Measurements from ENCODE around the gene SLC10A6. TPM values are rescaled to one million over a fixed set of nuclear protein-coding genes. Genes with fewer than 3 reads are reported as not detected.

SLC10A6 gene
- total and polyA plus RNA-seq, 10 of the 15 experiments (the other 5 are each of a cell fraction or from before 2014, with no cell fraction given): 0.05 TPM; not detected in 9

- TF ChIP-seq, protein P1, sequence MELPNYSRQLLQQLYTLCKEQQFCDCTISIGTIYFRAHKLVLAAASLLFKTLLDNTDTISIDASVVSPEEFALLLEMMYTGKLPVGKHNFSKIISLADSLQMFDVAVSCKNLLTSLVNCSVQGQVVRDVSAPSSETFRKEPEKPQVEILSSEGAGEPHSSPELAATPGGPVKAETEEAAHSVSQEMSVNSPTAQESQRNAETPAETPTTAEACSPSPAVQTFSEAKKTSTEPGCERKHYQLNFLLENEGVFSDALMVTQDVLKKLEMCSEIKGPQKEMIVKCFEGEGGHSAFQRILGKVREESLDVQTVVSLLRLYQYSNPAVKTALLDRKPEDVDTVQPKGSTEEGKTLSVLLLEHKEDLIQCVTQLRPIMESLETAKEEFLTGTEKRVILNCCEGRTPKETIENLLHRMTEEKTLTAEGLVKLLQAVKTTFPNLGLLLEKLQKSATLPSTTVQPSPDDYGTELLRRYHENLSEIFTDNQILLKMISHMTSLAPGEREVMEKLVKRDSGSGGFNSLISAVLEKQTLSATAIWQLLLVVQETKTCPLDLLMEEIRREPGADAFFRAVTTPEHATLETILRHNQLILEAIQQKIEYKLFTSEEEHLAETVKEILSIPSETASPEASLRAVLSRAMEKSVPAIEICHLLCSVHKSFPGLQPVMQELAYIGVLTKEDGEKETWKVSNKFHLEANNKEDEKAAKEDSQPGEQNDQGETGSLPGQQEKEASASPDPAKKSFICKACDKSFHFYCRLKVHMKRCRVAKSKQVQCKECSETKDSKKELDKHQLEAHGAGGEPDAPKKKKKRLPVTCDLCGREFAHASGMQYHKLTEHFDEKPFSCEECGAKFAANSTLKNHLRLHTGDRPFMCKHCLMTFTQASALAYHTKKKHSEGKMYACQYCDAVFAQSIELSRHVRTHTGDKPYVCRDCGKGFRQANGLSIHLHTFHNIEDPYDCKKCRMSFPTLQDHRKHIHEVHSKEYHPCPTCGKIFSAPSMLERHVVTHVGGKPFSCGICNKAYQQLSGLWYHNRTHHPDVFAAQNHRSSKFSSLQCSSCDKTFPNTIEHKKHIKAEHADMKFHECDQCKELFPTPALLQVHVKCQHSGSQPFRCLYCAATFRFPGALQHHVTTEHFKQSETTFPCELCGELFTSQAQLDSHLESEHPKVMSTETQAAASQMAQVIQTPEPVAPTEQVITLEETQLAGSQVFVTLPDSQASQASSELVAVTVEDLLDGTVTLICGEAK (IDR thresholded peaks at IDR 0.05; ENCODE audit: borderline replicate concordance): no peak
- TF ChIP-seq TCF7 (IDR thresholded peaks at IDR 0.05; ENCODE audit: borderline replicate concordance) (no peak), NR2C2 (IDR thresholded peaks at IDR 0.05; ENCODE audit: borderline replicate concordance, control insufficient read depth, insufficient read length, low read depth) (no peak)
Observed at GRCh38 chr4:86822136-86822535, 27.0 kb downstream of the SLC10A6 start (continued).

GRCh38 chr4:86821151-86821550, 28.0 kb downstream of the SLC10A6 start:
- intact Hi-C loops (cut with micrococcal nuclease; ENCODE audit: unreplicated experiment) (no loop called here), in situ Hi-C loops (cut with MboI) (no loop called here)
- no peak overlapping the region for H3K4me2 ChIP-seq (ENCODE audit: control insufficient read depth, insufficient read depth)
- H3K4me3 ChIP-seq: no peak overlapping the region
- ChIA-PET CTCF (interaction anchor here (7.8 kb wide), 1 partner anchor 323 kb away, joined by 71 read pairs; no protein-coding TSS in a partner anchor), SMC1A (ENCODE audit: uncharacterized antibody, unreplicated experiment) (interaction anchor here (8.1 kb wide), 1 partner anchor 324 kb away, joined by 59 read pairs; no protein-coding TSS in a partner anchor), POLR2A (no interaction called here), RAD21 (ENCODE audit: unreplicated experiment) (interaction anchor here (1.1 kb wide), 1 partner anchor 323 kb away, joined by 3 read pairs; no protein-coding TSS in a partner anchor)
- H3K9me3 ChIP-seq (replicated peaks; ENCODE audit: control insufficient read depth, insufficient read depth, low read length): no peaks in the 10 kb centered on the region
- FAIRE-seq: no peak
- no peaks in the 10 kb centered on the region for H3K79me2 ChIP-seq (ENCODE audit: control insufficient read depth, insufficient read depth, low read length)
- H3K9ac ChIP-seq (ENCODE audit: control insufficient read depth, insufficient read depth, low read length): no peak overlapping the region
- no peaks in the 10 kb centered on the region for H3K36me3 ChIP-seq (ENCODE audit: control insufficient read depth in 2 of 2, insufficient read depth in 2 of 2, low read length in 1 of 2)
- no peaks in the 10 kb centered on the region for H3K27me3 ChIP-seq (replicated peaks in 1 of 2; ENCODE audit: control insufficient read depth in 2 of 2, insufficient read depth in 2 of 2, low read length in 1 of 2)
- H2AFZ ChIP-seq (ENCODE audit: control insufficient read depth, low read depth, low read length): no peak overlapping the region
- 0% methylated on average over 1 of the region's 1 CpG for WGBS (ENCODE audit: insufficient coverage, insufficient replicate concordance, low lambda C conversion rate, missing lambda C conversion rate)
- H3K4me1 ChIP-seq (ENCODE audit: control insufficient read depth, insufficient read depth, low read length): no peaks in the 10 kb centered on the region
- DNase-seq (ENCODE audit: low read depth, low spot score): no peak
- ATAC-seq: no peak
- no peak overlapping the region for H3K27ac ChIP-seq (ENCODE audit: control insufficient read depth, insufficient read depth)
- H4K20me1 ChIP-seq (ENCODE audit: control insufficient read depth, insufficient read depth): no peaks in the 10 kb centered on the region
- BruUV-seq (replicated peaks): no TSS peak
- TF ChIP-seq USF2 (IDR thresholded peaks at IDR 0.05; ENCODE audit: borderline replicate concordance, low read depth, low read length) (no peak), PAX8 (IDR thresholded peaks at IDR 0.05) (no peak), MYC (IDR thresholded peaks at IDR 0.05; ENCODE audit: insufficient read depth, insufficient read length, insufficient replicate concordance, low read length, severe bottlenecking) (no peak), RFX5 (IDR thresholded peaks at IDR 0.05; ENCODE audit: low read depth, low read length) (no peak), MYB (IDR thresholded peaks at IDR 0.05; ENCODE audit: borderline replicate concordance, low read depth, low read length) (no peak), MEF2B (IDR thresholded peaks at IDR 0.05; ENCODE audit: partially characterized antibody, poor library complexity, severe bottlenecking) (no peak), CHD4 (IDR thresholded peaks at IDR 0.05) (no peak), ZNF622 (IDR thresholded peaks at IDR 0.05) (no peak), NFXL1 (IDR thresholded peaks at IDR 0.05; ENCODE audit: borderline replicate concordance) (no peak), PML (IDR thresholded peaks at IDR 0.05; ENCODE audit: low read length) (no peak), MXI1 (IDR thresholded peaks at IDR 0.05; ENCODE audit: low read depth, low read length) (no peak), ESRRA (IDR thresholded peaks at IDR 0.05; ENCODE audit: low read length) (no peak), PBX3 (IDR thresholded peaks at IDR 0.05; ENCODE audit: insufficient replicate concordance, low read depth, low read length) (no peak)
